ENCODE data around the gene DCTN5.
"Not testable (repeated sequence)": the region's sequence is repeated elsewhere in the genome, so short reads cannot be mapped to it uniquely, and the experiment has no call there.

Gene DCTN5

DNA sequence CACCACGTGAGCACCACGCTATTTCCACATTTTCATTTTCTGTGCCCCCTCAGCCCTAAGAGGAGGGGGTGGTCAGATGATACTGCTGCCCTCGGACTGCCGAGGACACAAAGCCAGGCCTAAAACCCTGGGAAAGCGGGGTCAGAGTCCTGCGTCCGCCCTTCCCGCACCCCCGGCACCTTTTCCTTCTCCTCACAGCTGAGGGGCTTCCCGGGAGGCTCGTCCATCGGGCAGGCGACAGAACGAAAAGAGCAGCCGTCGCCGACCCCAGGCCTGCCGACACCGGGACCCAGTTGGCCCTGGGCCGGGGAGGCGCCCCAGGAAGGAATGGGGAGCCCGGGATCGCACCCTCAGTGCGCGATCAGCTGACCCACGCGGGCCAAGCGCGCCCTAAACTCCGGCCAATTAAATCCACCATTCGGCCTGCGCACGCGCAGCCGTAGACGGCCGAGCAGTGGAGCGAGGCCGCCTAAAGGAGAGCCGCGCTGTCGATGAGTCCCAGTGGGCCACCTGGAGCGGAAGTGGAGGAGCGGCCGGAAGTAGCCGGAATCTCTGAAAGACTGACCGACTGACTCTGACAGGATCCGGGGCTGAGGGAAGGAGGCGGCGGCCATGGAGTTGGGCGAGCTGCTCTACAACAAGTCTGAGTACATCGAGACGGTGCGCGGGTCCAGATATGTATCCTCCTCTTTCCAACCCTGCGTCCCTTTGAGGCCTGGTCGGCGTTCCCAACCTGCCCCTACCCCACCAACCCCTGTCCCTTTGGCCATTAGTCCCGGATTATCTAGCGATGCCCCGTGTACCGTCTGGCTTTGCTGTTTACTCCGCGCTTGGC is at the start of gene DCTN5, which contains the start of gene PALB2:
TSS of gene DCTN5 (plus strand) at position 536 of the 835 bp plus-strand sequence. CDS start at position 613, 77 bp downstream.
TSS of gene PALB2 (minus strand) at position 380 of the 835 bp plus-strand sequence. CDS start at position 227, 153 bp downstream.
- peak; percentile 95 for DNase-seq

DNA sequence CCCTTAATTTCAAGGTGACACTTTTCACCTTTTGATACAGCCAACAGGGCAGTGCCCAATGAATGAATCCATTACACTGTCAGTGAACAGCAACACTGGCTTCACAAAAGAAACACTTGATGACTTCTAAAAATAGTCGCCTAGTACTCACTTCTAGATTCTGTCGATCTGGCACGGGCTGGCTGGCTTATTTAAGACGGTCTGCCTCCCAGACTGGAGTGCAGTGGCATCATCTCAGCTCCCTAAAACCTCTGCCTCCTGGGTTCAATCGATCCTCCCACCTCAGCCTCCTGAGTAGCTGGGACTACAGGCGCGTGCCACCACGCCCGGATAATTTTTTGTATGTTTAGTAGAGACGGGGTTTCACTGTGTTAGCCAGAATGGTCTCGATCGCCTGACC is 47.1 kb upstream of the DCTN5 start:
- no peak for DNase-seq

GRCh38 chr16:23595246-23595950 is 45.9 kb upstream of the DCTN5 start:
- no peak for DNase-seq

DNA sequence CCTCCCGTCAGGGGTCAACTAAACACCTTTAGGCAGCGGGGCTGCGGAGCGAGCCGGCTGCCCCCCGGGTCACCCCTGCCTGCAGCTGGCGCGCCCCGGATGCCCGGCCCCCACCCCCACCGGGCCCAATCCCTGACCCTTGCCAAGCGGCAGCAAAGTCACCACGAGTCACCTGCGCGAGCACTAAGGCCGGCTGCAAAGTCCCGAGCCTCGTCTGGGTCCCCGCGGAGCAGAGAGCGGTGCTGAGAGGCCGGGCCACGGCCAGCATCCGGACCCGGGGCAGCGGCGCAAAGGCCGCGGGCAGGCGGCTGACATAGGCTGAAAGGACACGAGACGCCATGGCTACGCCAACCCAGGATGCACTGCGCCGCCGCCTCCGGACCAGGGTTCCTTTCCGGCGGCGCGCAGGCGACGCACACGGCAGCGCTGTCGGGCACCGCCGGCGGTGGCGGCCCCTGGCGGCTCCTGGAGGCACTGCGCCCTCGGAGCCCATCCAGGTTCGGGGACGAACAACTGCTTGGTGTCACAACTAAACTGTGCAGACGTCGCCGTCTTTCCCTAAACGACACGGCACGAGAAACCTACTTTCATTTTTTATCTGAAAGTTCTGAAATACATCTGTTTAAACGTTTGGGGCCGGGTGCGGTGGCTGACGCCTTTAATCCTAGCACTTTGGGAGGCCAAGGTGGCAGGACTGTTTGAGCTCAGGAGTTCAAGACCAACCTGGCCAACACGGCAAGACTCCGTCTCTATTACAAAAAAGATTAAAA is 45.1 kb upstream of the DCTN5 start, which contains the start of gene NDUFAB1:
TSS of gene NDUFAB1 (minus strand) at position 366 of the 770 bp plus-strand sequence. CDS start at position 340, 26 bp downstream.
- DNase-seq = peak; percentile 91

DNA sequence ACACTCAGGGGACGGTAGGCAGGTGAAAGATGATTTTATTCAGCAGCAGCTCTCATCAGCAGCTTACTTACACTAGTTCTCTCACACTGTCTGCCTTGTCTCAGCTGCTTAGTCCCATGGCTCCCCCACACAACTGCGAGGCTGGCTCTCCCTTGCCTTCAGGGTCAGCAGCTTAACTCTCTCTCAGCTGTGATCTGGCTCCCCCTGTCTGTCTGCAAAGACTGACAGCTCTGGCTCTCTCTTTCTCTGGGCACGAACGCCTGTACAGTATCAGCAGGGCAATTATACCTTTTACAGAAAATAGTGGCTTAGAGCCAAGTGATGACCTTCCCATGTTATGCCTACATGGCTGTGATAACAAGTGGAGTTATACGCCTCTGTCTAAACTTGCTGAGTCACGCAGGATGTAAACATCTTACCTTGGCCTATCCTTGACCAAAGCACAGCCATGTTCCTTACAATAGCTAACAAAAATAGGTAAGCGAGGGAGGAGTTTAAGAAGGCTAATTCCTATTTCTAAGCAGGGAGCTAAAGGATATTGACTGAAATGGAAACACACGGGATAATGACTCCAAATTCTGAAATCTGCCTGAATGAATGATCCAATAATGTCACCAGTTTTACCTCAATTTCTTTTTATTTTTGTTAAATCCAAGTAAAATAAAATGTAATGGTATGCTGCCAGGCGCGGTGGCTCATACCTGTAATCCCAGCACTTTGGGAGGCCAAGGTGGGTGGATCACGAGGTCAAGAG is 44.1 kb upstream of the DCTN5 start:
- DNase-seq = no peak

DNA sequence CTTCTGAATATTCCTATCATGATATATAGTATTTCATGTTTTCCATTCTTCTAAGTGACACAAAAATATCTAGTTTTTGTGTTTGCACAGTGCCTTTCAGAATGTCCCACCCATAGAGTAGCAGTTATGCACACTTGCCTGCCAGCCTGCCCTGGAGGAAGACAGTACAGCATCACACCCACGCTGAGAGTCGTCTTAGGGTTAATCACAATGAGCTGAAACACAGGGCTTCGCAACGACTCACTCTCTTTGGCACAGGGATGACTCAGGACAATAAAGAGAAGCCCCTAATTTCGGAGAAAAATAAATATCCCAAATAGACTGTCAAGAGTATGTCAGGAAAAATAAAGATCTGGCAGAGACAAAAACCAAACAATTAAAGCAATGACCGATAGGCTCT is 33.5 kb upstream of the DCTN5 start:
- DNase-seq = no peak

- DNase-seq = no peak
These were observed 33.1 kb upstream of the DCTN5 start for GRCh38 chr16:23608194-23608593.

- DNase-seq = no peak
These were observed 31.3 kb upstream of the DCTN5 start for GRCh38 chr16:23609929-23610328.

DNA sequence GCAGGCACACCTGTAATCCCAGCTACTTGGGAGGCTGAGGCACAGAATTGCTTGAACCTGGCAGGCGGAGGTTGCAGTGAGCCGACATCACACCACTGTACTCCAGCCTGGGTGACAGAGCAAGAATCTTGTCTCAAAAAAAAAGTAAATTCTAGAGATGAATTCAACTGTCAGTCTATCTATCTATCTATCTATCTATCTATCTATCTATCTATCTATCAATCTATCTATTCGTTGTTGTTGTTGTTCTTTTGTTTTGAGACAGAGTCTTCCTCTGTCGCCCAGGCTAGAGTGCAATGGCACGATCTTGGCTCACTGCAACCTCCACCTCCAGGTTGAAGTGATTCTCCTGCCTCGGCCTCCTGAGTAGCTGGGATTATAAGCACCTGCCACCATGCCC is 30.4 kb upstream of the DCTN5 start:
- DNase-seq = not testable (repeated sequence)

DNA sequence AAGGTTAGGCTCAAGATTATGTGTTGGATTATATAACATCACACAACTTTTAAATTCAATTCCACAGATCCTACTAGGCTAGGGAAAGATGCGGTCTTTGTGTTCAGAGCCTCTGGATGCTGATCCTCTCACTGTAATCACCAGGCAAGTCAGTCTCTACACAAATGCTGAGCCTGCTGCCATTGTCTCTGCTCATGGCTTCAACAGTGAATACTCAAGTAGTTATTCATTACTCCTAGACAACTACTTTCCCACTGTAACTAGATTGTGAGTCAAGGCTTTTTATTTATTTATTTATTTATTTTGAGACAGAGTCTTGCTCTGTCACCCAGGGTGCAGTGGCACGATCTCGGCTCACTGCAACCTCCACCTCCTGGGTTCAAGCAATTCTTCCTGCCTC is 29.3 kb upstream of the DCTN5 start:
- DNase-seq = no peak

- no peak for DNase-seq
These were observed 25.5 kb upstream of the DCTN5 start for GRCh38 chr16:23615805-23616204.

GRCh38 chr16:23624092-23624491 is 17.2 kb upstream of the DCTN5 start:
- no peak for DNase-seq

GRCh38 chr16:23629516-23629915 is 11.8 kb upstream of the DCTN5 start:
- no peak for DNase-seq

GRCh38 chr16:23631874-23632273 is 9.4 kb upstream of the DCTN5 start:
- not testable (repeated sequence) for DNase-seq

GRCh38 chr16:23634461-23635036 is 6.7 kb upstream of the DCTN5 start:
- no peak for DNase-seq

GRCh38 chr16:23635958-23636357 is 5.3 kb upstream of the DCTN5 start:
- no peak for DNase-seq

DNA sequence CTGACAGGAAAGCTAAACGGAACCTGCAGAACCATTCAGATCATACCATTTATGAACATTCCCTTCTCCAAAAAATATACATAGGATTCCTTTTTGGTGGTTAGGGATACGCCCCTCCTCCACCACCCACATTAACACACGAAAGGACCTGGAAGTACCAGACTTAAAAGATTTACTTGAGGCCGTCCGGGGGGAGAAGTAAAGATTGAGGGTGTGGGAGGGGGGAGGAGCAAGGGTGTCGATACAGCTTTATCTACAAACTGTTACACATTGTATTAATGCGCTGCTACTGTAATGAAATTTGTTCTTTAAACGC is 693 bp upstream of the DCTN5 start:
- peak; percentile 30 for DNase-seq

DNA sequence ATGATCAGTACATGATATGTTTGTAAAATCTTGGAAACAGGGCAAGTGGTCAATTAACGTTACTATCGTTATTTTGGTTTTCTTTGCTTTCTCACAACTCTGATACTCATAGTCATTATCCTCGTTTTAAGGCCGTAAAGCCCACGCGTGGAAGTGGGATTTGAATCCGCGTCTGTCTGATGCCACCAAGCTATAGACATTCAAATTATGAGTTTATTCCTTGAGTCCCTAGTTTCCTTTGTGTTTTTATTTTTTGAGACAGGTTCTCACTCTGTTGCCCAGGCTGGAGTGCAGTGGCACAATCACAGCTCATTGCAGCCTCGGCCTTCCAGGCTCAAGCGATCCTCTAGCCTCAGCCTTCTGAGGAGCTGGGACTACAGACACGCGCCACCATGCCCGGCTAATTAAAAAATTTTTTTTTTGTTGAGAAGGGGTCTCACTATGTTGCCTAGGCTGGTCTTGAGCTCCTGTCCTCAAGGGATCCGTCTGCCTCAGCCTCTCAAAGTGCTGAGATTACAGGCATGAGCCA is 1.0 kb downstream of the DCTN5 start:
- no peak for DNase-seq

- no peak for DNase-seq
These were observed 9.6 kb downstream of the DCTN5 start for GRCh38 chr16:23650674-23651416.

DNA sequence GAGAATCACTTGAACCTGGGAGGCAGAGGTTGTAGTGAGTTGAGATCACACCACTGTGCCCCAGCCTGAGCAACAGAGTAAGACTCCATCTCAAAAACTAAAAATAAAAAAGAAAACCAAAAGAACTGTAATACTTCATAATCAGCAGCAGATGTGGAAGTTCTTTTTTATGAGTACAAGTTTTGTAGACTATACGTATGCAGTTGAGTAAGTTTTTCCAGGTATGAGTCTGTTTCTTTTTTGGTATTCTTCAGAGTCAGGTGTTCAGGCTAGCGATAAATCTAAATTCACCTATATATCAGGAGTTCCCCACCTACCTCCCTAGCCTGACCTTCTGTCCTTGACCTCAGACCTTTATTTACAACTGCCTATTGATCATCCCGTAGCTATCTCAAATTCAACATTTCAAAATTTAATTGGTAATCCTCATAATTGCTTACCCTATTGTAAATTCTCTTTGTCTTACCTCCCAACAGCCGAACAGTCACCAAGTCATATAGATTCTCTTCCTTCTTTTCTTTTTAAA is 10.7 kb downstream of the DCTN5 start:
- DNase-seq = no peak

GRCh38 chr16:23663918-23664317 is 22.7 kb downstream of the DCTN5 start:
- DNase-seq = no peak
